ENCODE data around the gene RBCK1. TPM values are rescaled to one million over a fixed set of nuclear protein-coding genes. Genes with fewer than 3 reads are reported as not detected.

The RBCK1 gene
- total and polyA plus RNA-seq, 2 of the 4 experiments (the other 2 are of a cell fraction): 29.9 to 84.2 TPM

DNA sequence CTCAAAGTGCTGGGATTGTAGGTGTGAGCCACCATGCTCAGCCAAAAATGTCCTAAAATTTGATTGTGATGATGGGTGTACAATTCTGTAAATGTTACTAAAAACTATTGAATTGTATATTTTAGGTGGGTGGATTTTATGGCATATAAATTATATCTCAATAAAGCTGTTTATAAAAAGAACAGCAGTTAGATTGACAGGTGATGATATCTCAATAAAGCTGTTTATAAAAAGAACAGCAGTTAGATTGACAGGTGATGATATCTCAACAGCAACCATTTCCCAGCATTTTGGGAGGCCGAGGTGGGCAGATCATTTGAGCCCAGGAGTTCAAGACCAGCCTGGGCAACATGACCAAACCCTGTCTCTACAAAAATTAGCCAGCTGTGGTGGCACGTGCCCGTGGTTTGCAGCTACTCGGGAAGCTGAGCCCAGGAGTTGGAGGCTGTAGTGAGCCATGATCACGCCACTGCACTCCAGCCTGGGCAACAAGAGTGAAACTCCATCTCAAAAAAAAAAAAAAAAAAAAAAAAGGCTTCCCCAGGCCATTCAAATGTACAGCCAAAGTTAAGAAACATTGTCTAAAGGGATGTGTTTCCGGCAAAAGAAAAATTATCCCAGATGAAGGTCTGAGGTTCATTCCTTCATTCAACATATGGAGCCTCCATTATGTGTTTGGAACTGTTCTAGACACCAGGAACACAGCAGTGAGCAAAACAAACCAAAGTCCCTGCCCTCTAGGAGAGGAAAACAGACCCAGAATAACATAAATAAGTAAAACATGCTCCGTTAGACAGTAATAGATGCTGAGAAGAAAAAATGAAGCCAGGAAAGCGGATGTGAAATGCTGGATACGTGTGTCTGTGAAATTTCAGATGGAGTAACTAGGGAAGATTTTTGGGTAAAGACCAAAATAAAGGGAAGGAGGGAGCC is 1.6 kb upstream of the RBCK1 start (continued):
- TF ChIP-seq RCOR1 (IDR thresholded peaks at IDR 0.05; ENCODE audit: insufficient replicate concordance, low read length): no peak
- no peak for TF ChIP-seq CHD1 (IDR thresholded peaks at IDR 0.05; ENCODE audit: low read depth, low read length)

Measured in IMR-90 (cell line).